Keratinocyte (primary cell): ENCODE data around the gene BACE1-AS.

Experiments used
- CTCF ChIP-seq, 3 experiments: IDR thresholded peaks in 1 of 3; conservative IDR thresholded peaks in 1 of 3; optimal IDR thresholded peaks in 1 of 3; 2 replicates in 2 of 3; 3 replicates in 1 of 3; pipeline versions ENCODE3 to v1.5.1; 2011; ENCODE audit warnings: low read length in 3 of 3, mild to moderate bottlenecking in 3 of 3, moderate library complexity in 2 of 3, control low read depth in 1 of 3, inconsistent platforms in 1 of 3; ENCODE audit not compliant: insufficient read depth in 2 of 3; ENCODE audit errors: extremely low read depth in 1 of 3
- EZH2 ChIP-seq: IDR thresholded peaks from one replicate; pipeline ENCODE4 v1.6.1; 2012; ENCODE audit warnings: inconsistent platforms, mild to moderate bottlenecking, low read length, moderate library complexity

GRCh38 chr11:117259417-117259816 lies 31.7 kb upstream of the BACE1-AS start:
- TF ChIP-seq CTCF (optimal IDR thresholded peaks at IDR 0.05 in 1 of 3, IDR thresholded peaks at IDR 0.05 in 1 of 3, conservative IDR thresholded peaks at IDR 0.05 in 1 of 3; ENCODE audit: extremely low read depth in 1 of 3, insufficient read depth in 2 of 3, low read length in 3 of 3) (no peak), EZH2 (no peak)
